Fibroblast of gingiva (primary cell): ENCODE results near the gene SLC16A2.
A peak's percentile ranks its signal among the peaks of the same experiment; 100 is the strongest.

Experiments
- DNase-seq: peaks from one replicate; pipeline ENCODE4 v3.0.0-alpha.2; 2011; ENCODE audit warnings: low read depth

SLC16A2 gene

GRCh38 chrX:74536152-74536831, 115.0 kb downstream of the SLC16A2 start:
- DNase-seq: peak; percentile 75

DNA sequence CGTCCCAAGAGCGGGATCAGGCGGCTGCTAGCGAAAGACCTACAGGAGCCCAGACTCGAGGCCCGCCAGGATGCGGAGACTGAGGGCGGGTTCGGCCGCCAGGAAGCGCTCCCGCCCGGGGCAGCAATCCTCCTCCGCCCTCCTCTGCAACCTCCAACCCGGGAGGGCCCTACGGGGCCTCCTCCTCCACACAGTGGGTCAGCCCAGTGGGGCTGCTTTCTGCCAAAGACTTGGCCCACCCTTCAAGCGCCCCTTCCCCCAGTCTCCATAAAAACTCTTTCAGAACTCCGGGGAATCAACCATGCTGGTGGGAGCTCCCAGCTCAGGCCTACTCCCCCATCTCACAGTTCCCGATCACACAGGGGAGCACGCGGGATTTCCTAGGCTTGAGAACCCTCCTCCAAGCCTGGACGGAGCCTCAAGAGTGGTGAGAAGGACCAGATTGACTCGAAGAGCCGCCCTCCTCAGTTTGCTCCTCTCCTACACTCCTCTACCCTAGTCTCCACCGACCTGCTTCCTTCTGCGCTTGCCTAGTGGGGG, 115.6 kb downstream of the SLC16A2 start:
- peak; percentile 13 for DNase-seq

- no peak for DNase-seq
Observed at GRCh38 chrX:74540635-74541249, 119.4 kb downstream of the SLC16A2 start.

- no peak for DNase-seq
Observed at GRCh38 chrX:74545880-74546523, 124.7 kb downstream of the SLC16A2 start.

DNA sequence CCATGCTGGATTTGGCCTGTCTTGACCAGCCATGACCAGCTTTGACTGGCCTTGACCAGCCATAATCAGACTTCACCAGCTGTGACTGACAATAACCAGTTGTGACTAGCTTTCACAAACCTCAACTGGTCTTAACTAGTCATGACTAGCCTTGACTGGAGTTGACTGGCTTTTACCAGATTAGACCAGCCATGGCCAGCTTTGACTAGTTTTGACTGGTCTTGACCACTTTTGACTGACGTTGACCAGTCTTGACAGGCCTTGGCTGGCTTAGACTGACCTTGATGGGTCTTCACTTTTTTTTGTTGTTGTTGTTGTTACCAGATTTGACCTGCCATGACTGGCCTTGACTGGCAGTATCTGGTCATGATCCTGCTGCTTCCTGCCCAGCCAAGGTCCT, 125.7 kb downstream of the SLC16A2 start:
- DNase-seq: no peak

DNA sequence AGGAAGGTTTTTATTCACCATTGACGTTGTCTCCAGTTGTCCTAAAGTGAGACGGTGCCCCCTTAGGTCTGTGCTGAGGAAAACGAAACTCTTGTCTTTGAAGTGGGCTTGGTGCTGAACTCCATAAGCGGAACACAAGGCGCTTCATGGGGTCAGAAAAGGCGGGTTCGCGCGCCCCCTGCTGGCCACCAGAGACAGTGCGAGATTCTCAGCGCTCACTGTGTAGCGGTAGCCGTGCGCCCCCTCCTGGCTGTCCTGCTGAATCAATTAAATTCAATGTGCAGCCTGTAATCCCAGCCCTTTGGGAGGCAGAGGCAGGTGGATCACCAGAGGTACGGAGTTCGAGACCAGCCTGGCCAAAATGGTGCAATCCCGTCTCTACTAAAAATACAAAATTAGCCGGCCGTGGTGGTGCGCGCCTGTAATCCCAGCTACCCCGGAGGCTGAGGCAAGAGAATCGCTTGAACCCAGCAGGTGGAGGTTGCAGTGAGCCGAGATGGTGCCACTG, 129.1 kb downstream of the SLC16A2 start:
- peak; percentile 54 for DNase-seq

- no peak for DNase-seq
Observed at GRCh38 chrX:74551934-74552333, 130.6 kb downstream of the SLC16A2 start.

GRCh38 chrX:74557378-74557777, 136.1 kb downstream of the SLC16A2 start:
- no peak for DNase-seq

- no peak for DNase-seq
Observed at GRCh38 chrX:74578137-74578536, 156.8 kb downstream of the SLC16A2 start.

- DNase-seq: peak; percentile 61
Observed at GRCh38 chrX:74579597-74580198, 158.4 kb downstream of the SLC16A2 start.
